HAP-1 (cell line): ENCODE measurements around the gene LRRC56.
"Not testable (repeated sequence)": the region's sequence is repeated elsewhere in the genome, so short reads cannot be mapped to it uniquely, and the experiment has no call there.

Experiments
- DNase-seq, 2 experiments: peaks; one replicate each; pipeline ENCODE4 v3.0.0-alpha.2; 2016 to 2020; ENCODE audit warnings: low spot score in 2 of 2
- H3K27me3 ChIP-seq: fragments of 250-450 bp; sonication (Bioruptor Pico); 2 replicates; pipeline ENCODE4 v1.5.1; 2020; ENCODE audit warnings: low read depth, mild to moderate bottlenecking, moderate library complexity
- H3K36me3 ChIP-seq: fragments of 250-450 bp; sonication (Bioruptor Pico); replicated peaks from 2 replicates; pipeline ENCODE4 v1.5.1; 2020; ENCODE audit warnings: mild to moderate bottlenecking
- H3K4me1 ChIP-seq: fragments of 250-450 bp; sonication (Bioruptor Pico); 2 replicates; pipeline ENCODE4 v1.5.1; 2020; ENCODE audit warnings: mild to moderate bottlenecking
- H3K4me3 ChIP-seq: fragments of 250-450 bp; sonication (Bioruptor Pico); 2 replicates; pipeline ENCODE4 v1.5.1; 2020; ENCODE audit warnings: mild to moderate bottlenecking, moderate library complexity
- H3K9me3 ChIP-seq: fragments of 250-450 bp; sonication (Bioruptor Pico); 2 replicates; pipeline ENCODE4 v1.5.1; 2020; ENCODE audit warnings: mild to moderate bottlenecking, moderate library complexity
- in situ Hi-C: fragments of 300-500 bp; cut with MboI; formaldehyde crosslinking; loops from 3 replicates; pipeline ENCODE4 v1.14.3; 2020; ENCODE audit warnings: low sequenced_read_pairs, inconsistent platforms, mixed read lengths

The LRRC56 gene

DNA sequence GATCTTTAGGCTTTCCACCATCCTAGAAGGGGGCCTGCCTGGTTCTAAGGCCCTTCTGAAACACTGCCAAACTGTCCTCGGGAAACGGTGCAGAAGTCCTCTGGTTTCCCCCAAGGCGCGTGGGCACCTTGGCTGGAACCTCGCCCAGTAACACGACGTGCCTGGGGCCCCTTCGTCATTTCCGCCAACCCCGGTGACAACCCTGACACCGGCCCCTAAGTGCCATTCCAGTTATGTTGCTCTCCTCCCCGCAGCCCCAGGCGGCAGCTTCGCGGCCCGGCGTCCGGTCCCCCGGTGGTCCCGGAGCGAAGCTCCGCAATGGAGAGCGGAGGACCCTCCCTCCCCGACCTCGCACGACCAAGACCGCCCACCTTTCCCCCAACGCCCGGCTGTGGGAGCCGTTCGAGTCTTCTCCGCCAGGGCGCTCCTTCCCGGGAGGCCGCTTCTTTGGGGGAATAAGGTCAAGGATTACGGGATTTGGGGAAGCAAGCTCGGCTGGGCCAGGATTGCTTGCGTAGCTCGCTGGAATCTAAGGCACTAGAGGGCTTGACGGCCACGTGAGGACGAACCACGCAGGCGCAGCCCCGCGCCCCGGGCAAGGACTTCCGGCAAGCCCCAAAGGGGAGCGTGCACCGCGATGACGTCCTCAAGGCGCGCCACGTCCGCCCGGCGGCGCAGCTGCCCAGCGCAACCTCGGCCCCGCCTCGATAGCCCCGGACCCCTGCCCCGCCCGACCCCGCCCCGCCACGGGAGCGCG, 30.9 kb upstream of the LRRC56 start:
- in situ Hi-C loops, result no loop called here
- peak; percentile 92 to 98 for DNase-seq
- Histone ChIP-seq H3K27me3 (no peaks in the 10 kb centered on the region), H3K9me3 (no peaks in the 10 kb centered on the region), H3K36me3 (peaks cover 15% of the 10 kb centered on the region), H3K4me1 (no peaks in the 10 kb centered on the region; the same call in 1 of the 2 replicates), H3K4me3 (peak overlapping the region; percentile 82)

DNA sequence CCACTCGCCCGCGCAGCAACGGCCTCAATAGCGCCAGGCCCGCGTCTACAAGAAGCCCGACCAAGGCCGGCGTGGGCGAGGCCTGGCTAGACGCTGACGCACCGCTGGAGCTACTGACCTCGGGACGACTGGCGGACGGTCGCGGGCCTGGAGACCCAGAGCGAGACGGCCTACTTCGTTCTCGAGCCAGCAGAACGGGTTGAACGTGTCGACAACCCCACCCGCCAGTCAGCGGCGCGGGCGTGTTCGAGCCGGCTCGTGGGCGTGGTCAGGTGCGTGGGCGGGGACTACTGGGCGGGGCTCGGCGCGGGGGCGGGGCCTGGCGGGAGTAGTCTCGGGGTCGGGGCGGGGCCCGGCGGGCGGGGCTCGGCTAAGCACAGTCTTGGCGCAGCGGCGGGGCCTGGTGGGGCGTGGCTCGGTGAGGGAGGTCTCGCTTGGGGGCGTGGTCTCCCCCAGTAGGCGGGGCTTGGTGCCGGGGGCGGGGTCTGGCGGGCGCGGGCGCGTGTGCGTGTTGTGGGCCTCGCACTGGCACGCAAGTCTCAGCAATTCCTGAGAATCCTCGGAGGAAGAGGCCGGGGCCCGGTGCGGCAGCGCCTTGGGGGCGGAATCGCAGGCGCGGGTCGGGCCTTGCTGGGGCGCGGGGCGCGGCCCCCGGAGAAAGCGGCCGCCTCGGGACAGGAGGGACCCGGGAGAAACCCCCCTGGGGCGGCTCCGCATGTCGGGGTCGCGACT, 30.2 kb upstream of the LRRC56 start, which contains the start of gene RNH1:
TSS of gene RNH1 (minus strand) at position 248 of the 732 bp plus-strand sequence. CDS start 5,080 bp downstream, outside the sequence.
- Histone ChIP-seq H3K4me1 (no peaks in the 10 kb centered on the region; the same call in 1 of the 2 replicates), H3K4me3 (peak within 1 kb of the TSS; percentile 82), H3K27me3 (no peaks in the 10 kb centered on the region), H3K9me3 (no peaks in the 10 kb centered on the region), H3K36me3 (peaks cover 8% of the 10 kb centered on the region)
- in situ Hi-C loops, result no loop called here
- DNase-seq, result peak; percentile 88 to 99

- peak overlapping the region; percentile 82 for H3K4me3 ChIP-seq
- H3K4me1 ChIP-seq, result no peaks in the 10 kb centered on the region; the same call in 1 of the 2 replicates
- H3K36me3 ChIP-seq, result peaks cover 8% of the 10 kb centered on the region
- in situ Hi-C loops, result no loop called here
- H3K27me3 ChIP-seq, result no peaks in the 10 kb centered on the region
- H3K9me3 ChIP-seq, result no peaks in the 10 kb centered on the region
- peak in 1 of 2 experiments; percentile 9 for DNase-seq
Measured at GRCh38 chr11:507727-508515, 29.4 kb upstream of the LRRC56 start.

GRCh38 chr11:508956-509355, 28.4 kb upstream of the LRRC56 start:
- no peak for DNase-seq
- in situ Hi-C loops, result no loop called here
- H3K4me1 ChIP-seq, result no peaks in the 10 kb centered on the region; the same call in 1 of the 2 replicates
- peaks cover 8% of the 10 kb centered on the region for H3K36me3 ChIP-seq
- no peak overlapping the region for H3K4me3 ChIP-seq
- H3K9me3 ChIP-seq, result no peaks in the 10 kb centered on the region
- no peaks in the 10 kb centered on the region for H3K27me3 ChIP-seq

DNA sequence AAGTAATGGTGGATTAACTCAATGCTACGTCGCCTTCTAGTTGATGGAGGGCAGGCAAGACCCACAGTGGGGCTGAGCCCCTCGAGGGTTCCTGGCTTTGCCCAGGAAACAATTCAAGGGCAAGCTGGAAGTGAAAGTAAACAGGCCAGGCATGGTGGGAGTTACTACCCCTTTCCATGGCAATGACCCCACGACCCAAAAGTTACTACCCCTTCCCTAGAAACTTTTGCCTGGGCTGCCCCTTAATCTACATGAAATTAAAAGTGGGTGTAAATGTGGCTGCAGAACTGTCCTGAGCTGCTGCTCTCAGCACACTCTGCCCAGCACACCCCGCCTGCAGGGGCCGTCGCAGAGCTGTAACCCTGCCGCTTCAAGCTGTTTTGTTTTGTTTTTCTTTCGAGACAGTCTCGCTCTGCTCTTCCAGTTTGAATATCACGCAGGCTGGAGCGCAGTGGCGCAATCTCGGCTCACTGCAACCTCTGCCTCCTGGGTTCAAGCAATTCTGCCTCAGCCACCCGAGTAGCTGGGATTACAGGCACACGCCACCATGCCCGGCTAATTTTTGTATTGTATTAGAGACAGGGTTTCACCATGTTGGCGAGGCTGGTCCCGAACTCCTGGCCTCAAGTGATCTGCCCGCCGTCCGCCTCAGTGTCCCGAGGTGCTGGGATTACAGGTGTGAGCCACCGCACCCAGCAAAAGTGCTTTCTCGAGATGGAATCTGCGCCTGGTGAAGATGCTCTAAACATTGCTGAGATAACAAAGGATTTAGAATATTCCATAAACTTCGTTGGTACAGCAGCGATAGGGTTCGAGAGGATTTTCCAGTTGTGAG, 24.3 kb upstream of the LRRC56 start:
- in situ Hi-C loops, result no loop called here
- Histone ChIP-seq H3K4me1 (no peaks in the 10 kb centered on the region), H3K9me3 (peaks cover 7% of the 10 kb centered on the region), H3K27me3 (no peaks in the 10 kb centered on the region), H3K4me3 (no peak overlapping the region), H3K36me3 (peaks cover 8% of the 10 kb centered on the region)
- DNase-seq, result no peak

- Histone ChIP-seq H3K36me3 (no peaks in the 10 kb centered on the region; the same call in 1 of the 2 replicates), H3K9me3 (peaks cover 7% of the 10 kb centered on the region), H3K4me3 (no peak overlapping the region), H3K27me3 (no peaks in the 10 kb centered on the region), H3K4me1 (peaks cover 5% of the 10 kb centered on the region; the same call in 1 of the 2 replicates)
- in situ Hi-C loops, result no loop called here
- DNase-seq, result no peak
Measured at GRCh38 chr11:514606-515005, 22.7 kb upstream of the LRRC56 start.

GRCh38 chr11:515131-515530, 22.2 kb upstream of the LRRC56 start:
- no peak for DNase-seq
- no peak overlapping the region for H3K4me3 ChIP-seq
- H3K9me3 ChIP-seq, result peaks cover 7% of the 10 kb centered on the region
- in situ Hi-C loops, result no loop called here
- H3K27me3 ChIP-seq, result no peaks in the 10 kb centered on the region
- H3K4me1 ChIP-seq, result peaks cover 5% of the 10 kb centered on the region; the same call in 1 of the 2 replicates
- no peaks in the 10 kb centered on the region; the same call in 1 of the 2 replicates for H3K36me3 ChIP-seq

DNA sequence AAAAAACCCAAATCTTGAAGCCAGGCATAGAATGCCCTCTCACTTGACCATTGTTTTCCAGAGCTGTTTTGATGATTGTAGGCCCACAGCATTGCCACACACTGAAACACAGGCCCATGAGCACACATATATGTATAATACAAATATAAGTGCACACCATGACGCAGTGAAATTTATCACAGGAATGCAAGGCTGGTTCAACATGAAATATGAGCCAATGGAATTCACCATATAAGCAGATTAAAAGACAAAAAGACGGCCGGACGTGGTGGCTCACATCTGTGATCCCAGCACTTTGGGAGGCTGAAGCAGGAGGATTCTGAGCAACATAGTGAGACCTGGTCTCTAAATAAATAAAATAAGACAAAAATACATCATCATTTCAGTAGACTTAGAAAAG, 20.9 kb upstream of the LRRC56 start:
- in situ Hi-C loops, result no loop called here
- Histone ChIP-seq H3K9me3 (peaks cover 7% of the 10 kb centered on the region), H3K4me1 (peaks cover 5% of the 10 kb centered on the region; the same call in 1 of the 2 replicates), H3K36me3 (no peaks in the 10 kb centered on the region; the same call in 1 of the 2 replicates), H3K4me3 (no peak overlapping the region), H3K27me3 (no peaks in the 10 kb centered on the region)
- no peak for DNase-seq

GRCh38 chr11:516918-517685, 20.2 kb upstream of the LRRC56 start:
- H3K27me3 ChIP-seq, DNase-seq, in situ Hi-C loops, H3K4me3 ChIP-seq, H3K36me3 ChIP-seq, H3K4me1 ChIP-seq, H3K9me3 ChIP-seq: not testable (repeated sequence)

GRCh38 chr11:518463-519202, 18.7 kb upstream of the LRRC56 start:
- peak; percentile 51 to 84 for DNase-seq
- peaks cover 7% of the 10 kb centered on the region for H3K9me3 ChIP-seq
- H3K36me3 ChIP-seq, result no peaks in the 10 kb centered on the region; the same call in 1 of the 2 replicates

DNA sequence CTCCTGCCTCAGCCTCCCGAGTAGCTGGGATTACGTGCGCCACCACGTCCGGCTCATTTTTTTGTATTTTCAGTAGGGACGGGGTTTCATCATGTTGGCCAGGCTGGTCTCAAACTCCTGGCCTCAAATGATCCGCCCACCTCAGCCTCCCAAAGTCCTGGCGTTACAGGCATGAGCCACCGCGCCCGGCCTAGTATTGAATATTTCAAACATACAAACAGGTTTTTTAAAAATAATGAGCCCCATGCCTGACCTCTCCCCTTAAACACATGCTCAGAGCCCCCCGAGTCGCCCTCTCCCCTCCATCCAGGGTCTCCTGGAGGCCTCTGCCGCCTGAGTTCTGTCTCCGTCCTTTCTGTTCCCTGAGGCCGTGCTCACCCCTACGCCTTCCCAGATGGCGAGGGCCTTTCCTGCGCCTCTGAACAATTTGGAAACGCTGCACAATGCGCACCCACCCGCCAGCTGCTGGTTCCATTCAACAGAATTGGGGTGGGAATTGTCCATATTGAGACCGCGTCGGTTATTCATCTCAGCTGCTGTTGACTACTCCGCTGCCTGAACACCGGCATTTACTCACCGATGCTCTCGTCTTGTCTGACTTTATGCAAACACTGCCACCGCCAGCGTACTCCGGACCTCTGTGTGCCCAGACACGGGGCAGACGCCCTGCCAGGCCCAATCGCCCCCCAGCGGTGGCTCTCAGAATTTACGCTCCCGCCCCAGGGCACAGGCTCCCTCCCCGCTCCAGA, 16.7 kb upstream of the LRRC56 start:
- no peaks in the 10 kb centered on the region for H3K36me3 ChIP-seq
- in situ Hi-C loops, result no loop called here
- peaks cover 7% of the 10 kb centered on the region for H3K9me3 ChIP-seq
- H3K27me3 ChIP-seq, result no peaks in the 10 kb centered on the region
- no peak overlapping the region for H3K4me3 ChIP-seq
- peaks cover 5% of the 10 kb centered on the region; the same call in 1 of the 2 replicates for H3K4me1 ChIP-seq
- no peak for DNase-seq

More at GRCh38 chr11:518463-519202, 18.7 kb upstream of the LRRC56 start:
- Histone ChIP-seq H3K4me3 (no peak overlapping the region), H3K27me3 (no peaks in the 10 kb centered on the region), H3K4me1 (peaks cover 5% of the 10 kb centered on the region; the same call in 1 of the 2 replicates)
- in situ Hi-C loops, result no loop called here
